Ovary (tissue), 9 donors: Measurements from ENCODE around the gene ITGAE. TPM values are rescaled to one million over a fixed set of nuclear protein-coding genes. Genes with fewer than 3 reads are reported as not detected.
A peak's percentile ranks its signal among the peaks of the same experiment; 100 is the strongest.

ENCODE experiments used
- DNase-seq, 5 donors: peaks; one replicate each; pipeline ENCODE4 v3.0.0-alpha.2; 2019 to 2020
- H3K27ac ChIP-seq, 2 donors: fragments of 200-600 bp; one replicate each; pipeline versions ENCODE4 v1.5.1 to v1.8.0; 2019 to 2022
- H3K27me3 ChIP-seq: fragments of 200-600 bp; one replicate; pipeline ENCODE4 v1.8.0; 2022
- H3K36me3 ChIP-seq: fragments of 200-600 bp; sonication (generic); one replicate; pipeline ENCODE4 v1.5.1; 2019
- H3K4me1 ChIP-seq: one replicate; pipeline ENCODE4 v1.8.1; 2013; ENCODE audit warnings: mild to moderate bottlenecking, moderate library complexity; ENCODE audit not compliant: insufficient read depth
- H3K4me3 ChIP-seq: fragments of 200-600 bp; sonication (generic); one replicate; pipeline ENCODE4 v1.5.1; 2017
- H3K9me3 ChIP-seq, 2 donors: fragments of 200-600 bp in 1 of 2; sonication (generic) in 1 of 2; one replicate each; pipeline versions ENCODE4 v1.5.1 to v1.8.1; 2013 to 2019; ENCODE audit warnings: mild to moderate bottlenecking in 1 of 2, moderate library complexity in 1 of 2
- CTCF ChIP-seq, 3 donors: fragments of 450-650 bp in 2 of 3; fragments of 200-600 bp in 1 of 3; IDR thresholded peaks; one replicate each; pipeline versions ENCODE4 v1.5.1 to v1.8.0; 2016 to 2022; ENCODE audit warnings: antibody characterized with exemption in 3 of 3, mild to moderate bottlenecking in 1 of 3
- EP300 ChIP-seq: sonication (generic); formaldehyde crosslinking; IDR thresholded peaks from one replicate; pipeline ENCODE4 v1.6.1; 2017; ENCODE audit warnings: antibody characterized with exemption
- POLR2A ChIP-seq: fragments of 450-650 bp; IDR thresholded peaks from one replicate; pipeline ENCODE4 v1.6.1; 2017; ENCODE audit warnings: antibody characterized with exemption, mild to moderate bottlenecking, moderate library complexity
- WGBS, 3 donors: extraction: QIAGEN DNeasy Blood & Tissue Kit in 1 of 3; methylation state at CpG; one replicate each; pipeline versions ENCODE4 v1.1.5 to v1.1.7; 2013 to 2017; 5-methylcytosine and 5-hydroxymethylcytosine counted together
- intact Hi-C, 4 donors: fragments of 100-400 bp; cut with DNase I; formaldehyde crosslinking; loops; one replicate each; pipeline versions ENCODE4 v1.11.0 to v1.15.1; 2022 to 2023
- polyA plus RNA-seq, 2 donors: library from polyadenylated mRNA; stranded (reverse); fragments of 200-250 nt in 1 of 2; fragments of 350-450 nt in 1 of 2; fragmentation: Illumina TruSeq in 1 of 2; extraction: RNeasy Lipid Tissue Mini Kit (QIAGEN cat#74804) in 1 of 2; gene quantifications; one replicate each; pipeline ENCODE4 v1.2.3, GENCODE V29; 2013 to 2014
- total RNA-seq, 7 donors: library from RNA; depleted of rRNA in 2 of 7; stranded (reverse); fragments of >200 nt in 2 of 7; fragmentation: NEBNext Ultra II Directional in 3 of 7; extraction: Animal tissue kit (Norgen Biotek cat#: 25700) in 3 of 7; gene quantifications; one replicate each; pipeline versions ENCODE4 v1.1.0 to v1.2.4, GENCODE V29; 2016 to 2023
- donor health status: DM: no; HTN: no; CAD: no; lungs with moderate emphysema.
- donor health status: DM: no; HTN: no; CAD: no.
- donor health status: Bipolar disorder and iron deficiency.
- donor health status: DM: yes; HTN: yes; CAD: no.
- donor health status: DM: no; HTN: no; CAD: no.
- donor health status: DM: yes; HTN: yes; CAD: no.

The ITGAE gene
- total and polyA plus RNA-seq, 9 donors = 13.3 to 27.0 (median 17.2) TPM

GRCh38 chr17:3805581-3805980 lies 4.6 kb upstream of the ITGAE start:
- Histone ChIP-seq H3K9me3 (no peaks in the 10 kb centered on the region), H3K36me3 (no peaks in the 10 kb centered on the region)
- 83 to 97% (median 94%) methylated on average over 5 of the region's 5 CpGs for WGBS, 3 donors

DNA sequence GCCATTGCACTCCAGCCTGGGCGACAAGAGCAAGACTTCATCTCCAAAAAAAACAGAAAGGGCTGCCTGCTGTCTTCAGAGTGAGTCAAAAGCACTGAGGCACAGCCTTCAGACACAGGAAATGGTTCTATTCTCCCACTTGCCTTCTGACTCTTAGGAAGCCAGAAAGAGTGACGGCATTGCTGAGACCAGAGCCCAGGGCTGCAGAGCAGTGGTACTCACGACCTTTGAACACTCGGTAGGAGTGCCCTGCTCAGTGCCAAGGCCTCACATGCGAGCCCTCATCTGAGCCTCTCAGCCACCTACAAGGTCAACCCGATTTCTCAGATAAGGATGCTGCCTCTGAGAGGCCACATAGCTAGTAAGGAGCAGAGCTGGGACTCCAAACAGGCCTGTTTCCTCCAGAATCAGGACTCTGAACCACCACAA lies 3.5 kb upstream of the ITGAE start:
- no peak for DNase-seq
- H3K9me3 ChIP-seq = no peaks in the 10 kb centered on the region
- WGBS, 3 donors = 60 to 72% (median 68%) methylated on average over 6 of the region's 6 CpGs
- H3K27me3 ChIP-seq = no peaks in the 10 kb centered on the region
- no peak overlapping the region for H3K27ac ChIP-seq
- TF ChIP-seq CTCF (IDR thresholded peaks at IDR 0.05) = no peak
- no peak for TF ChIP-seq POLR2A
- TF ChIP-seq EP300 = no peak
- H3K4me3 ChIP-seq = no peak overlapping the region
- H3K4me1 ChIP-seq = peaks cover 41% of the 10 kb centered on the region
- intact Hi-C loops = loop anchor here in 1 of 4 donors (5.0 kb wide), 1 partner anchor 67 kb away; no protein-coding TSS in a partner anchor
- H3K36me3 ChIP-seq = no peaks in the 10 kb centered on the region

More at GRCh38 chr17:3805581-3805980, 4.6 kb upstream of the ITGAE start:
- intact Hi-C loops = no loop called here
- no peaks in the 10 kb centered on the region for H3K27me3 ChIP-seq
- TF ChIP-seq CTCF (IDR thresholded peaks at IDR 0.05) = no peak
- no peak for TF ChIP-seq EP300
- TF ChIP-seq POLR2A = no peak
- H3K4me3 ChIP-seq = no peak overlapping the region
- DNase-seq = no peak
- peak overlapping the region in 1 of 2 donors; percentile 75 for H3K27ac ChIP-seq
- H3K4me1 ChIP-seq = peaks cover 36% of the 10 kb centered on the region

GRCh38 chr17:3803308-3803640 lies 2.3 kb upstream of the ITGAE start:
- H3K36me3 ChIP-seq = no peaks in the 10 kb centered on the region
- no peaks in the 10 kb centered on the region for H3K27me3 ChIP-seq
- no peaks in the 10 kb centered on the region for H3K9me3 ChIP-seq
- H3K4me1 ChIP-seq = peaks cover 51% of the 10 kb centered on the region
- 18 to 32% (median 19%) methylated on average over 5 of the region's 5 CpGs for WGBS, 3 donors
- no peak for DNase-seq
- H3K4me3 ChIP-seq = no peak overlapping the region
- TF ChIP-seq CTCF (IDR thresholded peaks at IDR 0.05) (no peak), POLR2A (no peak), EP300 (no peak)
- H3K27ac ChIP-seq = peak overlapping the region in 1 of 2 donors; percentile 99
- intact Hi-C loops = loop anchor here in 1 of 4 donors (5.0 kb wide), 1 partner anchor 66 kb away; no protein-coding TSS in a partner anchor

DNA sequence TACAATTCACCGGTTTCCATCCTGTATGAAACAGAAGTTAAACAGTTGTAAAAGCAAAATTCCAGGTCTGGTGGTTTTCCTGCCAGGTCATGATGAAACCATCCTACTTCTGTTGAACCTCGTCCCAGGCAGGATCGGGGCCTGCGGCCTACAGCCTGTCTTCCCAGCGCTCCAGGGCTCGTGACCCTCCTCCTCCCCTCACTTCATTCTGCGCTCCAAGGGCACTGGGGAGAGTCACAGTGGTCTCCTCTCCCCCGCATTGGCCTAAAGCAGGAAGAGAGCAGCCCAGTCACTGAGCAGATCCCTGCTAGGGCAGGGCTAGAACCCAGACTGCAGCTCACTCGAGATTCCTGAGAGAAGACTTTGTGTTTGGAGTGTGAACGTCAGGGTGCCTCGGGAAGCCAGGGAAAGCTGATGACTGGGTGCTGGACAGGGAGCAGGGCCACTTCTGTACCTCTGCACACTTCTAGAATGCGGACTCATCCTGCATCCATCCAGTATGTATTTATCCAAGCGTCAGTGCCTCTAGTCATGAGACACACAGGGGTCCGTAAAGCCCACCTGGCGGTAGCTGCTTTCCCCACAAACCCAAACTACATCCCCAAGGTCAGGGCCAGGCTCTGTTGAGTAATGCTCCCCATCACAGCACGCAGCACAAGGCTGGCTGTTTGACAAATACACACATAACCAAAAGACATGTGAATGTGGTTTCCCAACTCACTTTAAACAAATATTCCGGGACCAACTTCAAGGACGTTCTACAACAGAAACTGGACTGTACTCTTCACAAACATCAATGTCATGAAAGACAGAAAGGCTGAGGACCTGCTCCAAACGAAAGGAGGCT lies 1.7 kb upstream of the ITGAE start:
- DNase-seq = peak; percentile 81 to 90 (median 86)
- intact Hi-C loops = loop anchor here in 1 of 4 donors (5.0 kb wide), 1 partner anchor 65 kb away; no protein-coding TSS in a partner anchor
- H3K27me3 ChIP-seq = no peaks in the 10 kb centered on the region
- H3K4me1 ChIP-seq = peaks cover 54% of the 10 kb centered on the region
- no peaks in the 10 kb centered on the region for H3K9me3 ChIP-seq
- H3K4me3 ChIP-seq = no peak overlapping the region
- no peak for TF ChIP-seq POLR2A
- TF ChIP-seq CTCF (IDR thresholded peaks at IDR 0.05) = peak in 1 of 3 donors; percentile 51
- peak; percentile 52 for TF ChIP-seq EP300
- WGBS, 3 donors = 6 to 19% (median 9%) methylated on average over 19 of the region's 19 CpGs
- H3K36me3 ChIP-seq = no peaks in the 10 kb centered on the region
- H3K27ac ChIP-seq = peak overlapping the region; percentile 75 to 99
